Loucy (cell line): ENCODE data around the gene GCNT2.

Experiments used
- H2AFZ ChIP-seq: fragments of 200-600 bp; sonication (generic); 2 replicates; pipeline ENCODE4 v1.6.0; 2016; ENCODE audit warnings: antibody characterized with exemption, mild to moderate bottlenecking, low read length, moderate library complexity
- H3F3A ChIP-seq: fragments of 200-600 bp; 2 replicates; pipeline ENCODE4 v1.6.0; 2016; ENCODE audit warnings: antibody characterized with exemption, low read depth, mild to moderate bottlenecking
- H3K27me3 ChIP-seq: fragments of 200-600 bp; sonication (generic); 2 replicates; pipeline ENCODE4 v1.6.1; 2014; ENCODE audit warnings: low read length, mild to moderate bottlenecking; ENCODE audit not compliant: insufficient read depth, poor library complexity, severe bottlenecking
- H3K36me3 ChIP-seq: fragments of 200-600 bp; sonication (generic); 2 replicates; pipeline ENCODE4 v1.6.1; 2016; ENCODE audit warnings: low read length; ENCODE audit not compliant: insufficient read depth
- H3K4me1 ChIP-seq: fragments of 200-600 bp; sonication (generic); 2 replicates; pipeline ENCODE4 v1.5.1; 2014; ENCODE audit warnings: low read length, mild to moderate bottlenecking; ENCODE audit not compliant: insufficient read depth, poor library complexity, severe bottlenecking
- H3K4me2 ChIP-seq: fragments of 200-600 bp; sonication (generic); 2 replicates; pipeline ENCODE4 v1.6.0; 2014; ENCODE audit warnings: antibody characterized with exemption, low read length, low read depth, mild to moderate bottlenecking; ENCODE audit not compliant: poor library complexity, severe bottlenecking
- H3K4me3 ChIP-seq: fragments of 200-600 bp; sonication (generic); 2 replicates; pipeline ENCODE4 v1.5.1; 2014; ENCODE audit warnings: low read length, mild to moderate bottlenecking, mixed read lengths; ENCODE audit not compliant: poor library complexity, severe bottlenecking
- H3K79me2 ChIP-seq: fragments of 200-600 bp; sonication (generic); 2 replicates; pipeline ENCODE4 v1.6.1; 2014; ENCODE audit warnings: low read length; ENCODE audit not compliant: insufficient read depth
- H3K9ac ChIP-seq: fragments of 200-600 bp; sonication (generic); 2 replicates; pipeline ENCODE4 v1.6.0; 2014; ENCODE audit warnings: mild to moderate bottlenecking, low read depth, low read length, moderate library complexity; ENCODE audit not compliant: poor library complexity, severe bottlenecking
- H3K9me2 ChIP-seq: fragments of 200-600 bp; sonication (generic); replicated peaks from 2 replicates; pipeline ENCODE4 v1.6.1; 2016; ENCODE audit warnings: low read depth, low read length, mixed read lengths
- H3K9me3 ChIP-seq: fragments of 200-600 bp; sonication (generic); 2 replicates; pipeline ENCODE4 v1.6.1; 2014; ENCODE audit warnings: mild to moderate bottlenecking, antibody characterized with exemption, low read length, low read depth; ENCODE audit not compliant: insufficient read depth
- H4K20me1 ChIP-seq: fragments of 200-600 bp; sonication (generic); 2 replicates; pipeline ENCODE4 v1.6.0; 2014; ENCODE audit warnings: antibody characterized with exemption, low read length, mild to moderate bottlenecking; ENCODE audit not compliant: insufficient read depth, poor library complexity, severe bottlenecking
- EZH2phosphoT487 ChIP-seq: fragments of 200-600 bp; IDR thresholded peaks from 2 replicates; pipeline ENCODE4 v1.6.1; 2018; ENCODE audit warnings: antibody characterized with exemption, mild to moderate bottlenecking, moderate library complexity, borderline replicate concordance
- TF ChIP-seq, protein P1 (sequence below): fragments of 200-600 bp; sonication (generic); conservative IDR thresholded peaks from 2 replicates; pipeline ENCODE4 v1.5.1; 2014; ENCODE audit warnings: mild to moderate bottlenecking, antibody characterized with exemption, low read length

GCNT2 gene

DNA sequence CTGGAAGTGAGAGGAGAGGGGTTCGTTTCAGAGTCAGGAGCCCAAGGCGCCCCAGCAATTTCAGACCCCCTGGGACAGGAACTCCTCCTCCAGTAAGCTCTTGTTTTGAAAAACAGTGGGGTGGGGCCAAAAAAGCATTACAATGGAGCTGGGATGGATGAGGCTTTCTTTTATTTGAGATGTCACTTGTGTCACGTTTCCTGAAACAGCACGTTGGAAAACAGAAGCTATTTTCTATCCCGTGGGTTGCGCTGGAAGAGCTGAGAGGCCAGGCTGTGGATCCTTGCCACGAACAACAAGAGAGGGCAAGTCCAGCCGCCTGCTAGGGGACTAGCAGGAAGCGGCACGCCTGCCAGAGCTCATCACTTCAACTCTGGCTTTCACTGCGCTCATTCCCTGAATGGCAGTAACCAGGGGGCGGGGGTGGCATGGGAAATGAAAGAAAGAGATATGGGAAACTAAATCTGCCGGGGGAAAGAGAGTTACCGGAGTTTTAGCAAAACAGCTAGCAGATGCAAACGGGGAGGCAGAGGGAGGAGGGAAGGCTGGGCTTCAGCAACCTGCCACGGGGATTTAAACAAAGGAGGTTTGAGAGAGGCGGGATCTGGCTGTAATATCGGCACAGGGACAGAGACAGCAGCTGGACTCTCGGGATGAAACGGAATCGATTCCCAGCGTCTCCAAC is 34.6 kb downstream of the GCNT2 start:
- no peaks in the 10 kb centered on the region for H3K36me3 ChIP-seq
- H3K9ac ChIP-seq = no peak overlapping the region
- H3F3A ChIP-seq = no peaks in the 10 kb centered on the region
- TF ChIP-seq EZH2phosphoT487 = no peak
- TF ChIP-seq, protein P1, sequence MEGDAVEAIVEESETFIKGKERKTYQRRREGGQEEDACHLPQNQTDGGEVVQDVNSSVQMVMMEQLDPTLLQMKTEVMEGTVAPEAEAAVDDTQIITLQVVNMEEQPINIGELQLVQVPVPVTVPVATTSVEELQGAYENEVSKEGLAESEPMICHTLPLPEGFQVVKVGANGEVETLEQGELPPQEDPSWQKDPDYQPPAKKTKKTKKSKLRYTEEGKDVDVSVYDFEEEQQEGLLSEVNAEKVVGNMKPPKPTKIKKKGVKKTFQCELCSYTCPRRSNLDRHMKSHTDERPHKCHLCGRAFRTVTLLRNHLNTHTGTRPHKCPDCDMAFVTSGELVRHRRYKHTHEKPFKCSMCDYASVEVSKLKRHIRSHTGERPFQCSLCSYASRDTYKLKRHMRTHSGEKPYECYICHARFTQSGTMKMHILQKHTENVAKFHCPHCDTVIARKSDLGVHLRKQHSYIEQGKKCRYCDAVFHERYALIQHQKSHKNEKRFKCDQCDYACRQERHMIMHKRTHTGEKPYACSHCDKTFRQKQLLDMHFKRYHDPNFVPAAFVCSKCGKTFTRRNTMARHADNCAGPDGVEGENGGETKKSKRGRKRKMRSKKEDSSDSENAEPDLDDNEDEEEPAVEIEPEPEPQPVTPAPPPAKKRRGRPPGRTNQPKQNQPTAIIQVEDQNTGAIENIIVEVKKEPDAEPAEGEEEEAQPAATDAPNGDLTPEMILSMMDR = no peak
- H4K20me1 ChIP-seq = no peaks in the 10 kb centered on the region
- no peak overlapping the region for H2AFZ ChIP-seq
- H3K79me2 ChIP-seq = 0 out of 2 replicates have a peak, but pooled peaks cover 3% of the 10 kb centered on the region
- H3K4me1 ChIP-seq = no peaks in the 10 kb centered on the region
- no peaks in the 10 kb centered on the region for H3K9me3 ChIP-seq
- H3K4me3 ChIP-seq = no peak overlapping the region
- no peaks in the 10 kb centered on the region for H3K27me3 ChIP-seq
- no peaks in the 10 kb centered on the region for H3K9me2 ChIP-seq
- no peak overlapping the region for H3K4me2 ChIP-seq

DNA sequence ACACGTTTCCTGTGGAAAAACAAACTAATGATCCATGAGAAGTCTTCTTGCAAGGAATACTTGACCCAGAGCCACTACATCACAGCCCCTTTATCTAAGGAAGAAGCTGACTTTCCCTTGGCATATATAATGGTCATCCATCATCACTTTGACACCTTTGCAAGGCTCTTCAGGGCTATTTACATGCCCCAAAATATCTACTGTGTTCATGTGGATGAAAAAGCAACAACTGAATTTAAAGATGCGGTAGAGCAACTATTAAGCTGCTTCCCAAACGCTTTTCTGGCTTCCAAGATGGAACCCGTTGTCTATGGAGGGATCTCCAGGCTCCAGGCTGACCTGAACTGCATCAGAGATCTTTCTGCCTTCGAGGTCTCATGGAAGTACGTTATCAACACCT is 35.4 kb downstream of the GCNT2 start:
- H3K36me3 ChIP-seq = no peaks in the 10 kb centered on the region
- H3K79me2 ChIP-seq = no peaks in the 10 kb centered on the region
- no peaks in the 10 kb centered on the region for H3F3A ChIP-seq
- no peaks in the 10 kb centered on the region for H3K27me3 ChIP-seq
- H3K4me3 ChIP-seq = no peak overlapping the region
- H2AFZ ChIP-seq = no peak overlapping the region
- H3K9me3 ChIP-seq = no peaks in the 10 kb centered on the region
- no peak overlapping the region for H3K9ac ChIP-seq
- no peak overlapping the region for H3K4me2 ChIP-seq
- H4K20me1 ChIP-seq = no peaks in the 10 kb centered on the region
- H3K4me1 ChIP-seq = no peaks in the 10 kb centered on the region
- no peak for TF ChIP-seq EZH2phosphoT487
- TF ChIP-seq, protein P1 = no peak
- no peaks in the 10 kb centered on the region for H3K9me2 ChIP-seq

DNA sequence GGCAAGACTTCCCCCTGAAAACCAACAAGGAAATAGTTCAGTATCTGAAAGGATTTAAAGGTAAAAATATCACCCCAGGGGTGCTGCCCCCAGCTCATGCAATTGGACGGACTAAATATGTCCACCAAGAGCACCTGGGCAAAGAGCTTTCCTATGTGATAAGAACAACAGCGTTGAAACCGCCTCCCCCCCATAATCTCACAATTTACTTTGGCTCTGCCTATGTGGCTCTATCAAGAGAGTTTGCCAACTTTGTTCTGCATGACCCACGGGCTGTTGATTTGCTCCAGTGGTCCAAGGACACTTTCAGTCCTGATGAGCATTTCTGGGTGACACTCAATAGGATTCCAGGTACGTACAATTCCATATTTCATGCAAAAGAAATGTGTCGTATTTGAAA is 35.8 kb downstream of the GCNT2 start:
- no peak overlapping the region for H3K4me2 ChIP-seq
- no peaks in the 10 kb centered on the region for H3K4me1 ChIP-seq
- no peaks in the 10 kb centered on the region for H3K27me3 ChIP-seq
- no peaks in the 10 kb centered on the region for H3K9me3 ChIP-seq
- no peak overlapping the region for H3K9ac ChIP-seq
- H3K79me2 ChIP-seq = no peaks in the 10 kb centered on the region
- no peak overlapping the region for H2AFZ ChIP-seq
- H4K20me1 ChIP-seq = no peaks in the 10 kb centered on the region
- TF ChIP-seq, protein P1 = no peak
- no peak for TF ChIP-seq EZH2phosphoT487
- H3K9me2 ChIP-seq = no peaks in the 10 kb centered on the region
- H3K36me3 ChIP-seq = no peaks in the 10 kb centered on the region
- H3K4me3 ChIP-seq = no peak overlapping the region
- no peaks in the 10 kb centered on the region for H3F3A ChIP-seq
